ENCODE results near the gene SPOCK1.
A peak's percentile ranks its signal among the peaks of the same experiment; 100 is the strongest.

The SPOCK1 gene

DNA sequence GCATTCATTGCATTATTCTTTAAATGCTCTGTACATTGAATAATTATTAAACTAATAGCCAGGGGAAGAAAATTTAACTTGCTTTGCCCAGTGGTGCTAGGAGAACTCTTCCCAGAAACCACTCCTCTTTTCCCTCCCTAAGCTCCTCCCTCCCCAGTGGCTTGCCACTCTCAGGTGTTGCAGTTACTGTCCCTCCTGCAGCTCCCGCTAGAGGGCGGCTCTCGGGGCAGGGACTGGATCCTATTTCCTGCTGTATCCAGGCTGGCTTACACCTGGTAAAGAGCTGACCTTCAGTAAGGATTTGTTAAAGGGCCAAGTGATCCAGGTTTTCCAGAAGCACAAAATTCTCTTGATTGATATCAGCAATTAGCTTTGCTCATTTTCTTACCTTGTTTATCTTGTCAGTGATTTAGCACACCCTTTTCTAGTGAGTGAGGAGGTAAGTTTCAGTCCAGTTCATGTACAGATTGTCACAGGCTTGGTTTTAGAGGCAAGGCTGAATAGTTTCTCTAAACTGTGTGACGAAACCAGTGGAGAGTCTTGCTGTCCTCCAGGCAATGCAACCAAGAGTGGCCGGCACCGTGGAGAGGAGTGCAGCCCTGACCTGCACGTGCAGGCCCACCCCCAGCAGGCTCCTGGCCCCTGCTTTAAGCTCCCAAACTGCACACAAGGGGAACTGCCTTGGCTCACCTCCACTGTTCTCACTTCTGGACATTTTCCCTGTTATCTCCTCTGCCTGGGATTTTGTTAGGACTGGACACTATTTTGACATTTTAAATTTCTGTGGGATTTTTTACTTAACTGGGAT is 423.8 kb downstream of the SPOCK1 start:
- DNase-seq (ENCODE audit: low read depth) = no peak
- H3K4me3 ChIP-seq (ENCODE audit: control insufficient read depth, low read depth, low read length) = no peak overlapping the region
- TF ChIP-seq, protein P1, sequence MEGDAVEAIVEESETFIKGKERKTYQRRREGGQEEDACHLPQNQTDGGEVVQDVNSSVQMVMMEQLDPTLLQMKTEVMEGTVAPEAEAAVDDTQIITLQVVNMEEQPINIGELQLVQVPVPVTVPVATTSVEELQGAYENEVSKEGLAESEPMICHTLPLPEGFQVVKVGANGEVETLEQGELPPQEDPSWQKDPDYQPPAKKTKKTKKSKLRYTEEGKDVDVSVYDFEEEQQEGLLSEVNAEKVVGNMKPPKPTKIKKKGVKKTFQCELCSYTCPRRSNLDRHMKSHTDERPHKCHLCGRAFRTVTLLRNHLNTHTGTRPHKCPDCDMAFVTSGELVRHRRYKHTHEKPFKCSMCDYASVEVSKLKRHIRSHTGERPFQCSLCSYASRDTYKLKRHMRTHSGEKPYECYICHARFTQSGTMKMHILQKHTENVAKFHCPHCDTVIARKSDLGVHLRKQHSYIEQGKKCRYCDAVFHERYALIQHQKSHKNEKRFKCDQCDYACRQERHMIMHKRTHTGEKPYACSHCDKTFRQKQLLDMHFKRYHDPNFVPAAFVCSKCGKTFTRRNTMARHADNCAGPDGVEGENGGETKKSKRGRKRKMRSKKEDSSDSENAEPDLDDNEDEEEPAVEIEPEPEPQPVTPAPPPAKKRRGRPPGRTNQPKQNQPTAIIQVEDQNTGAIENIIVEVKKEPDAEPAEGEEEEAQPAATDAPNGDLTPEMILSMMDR (IDR thresholded peaks at IDR 0.05; ENCODE audit: control insufficient read depth, insufficient read depth, low read depth, low read length, missing control alignments) = peak; percentile 54

DNA sequence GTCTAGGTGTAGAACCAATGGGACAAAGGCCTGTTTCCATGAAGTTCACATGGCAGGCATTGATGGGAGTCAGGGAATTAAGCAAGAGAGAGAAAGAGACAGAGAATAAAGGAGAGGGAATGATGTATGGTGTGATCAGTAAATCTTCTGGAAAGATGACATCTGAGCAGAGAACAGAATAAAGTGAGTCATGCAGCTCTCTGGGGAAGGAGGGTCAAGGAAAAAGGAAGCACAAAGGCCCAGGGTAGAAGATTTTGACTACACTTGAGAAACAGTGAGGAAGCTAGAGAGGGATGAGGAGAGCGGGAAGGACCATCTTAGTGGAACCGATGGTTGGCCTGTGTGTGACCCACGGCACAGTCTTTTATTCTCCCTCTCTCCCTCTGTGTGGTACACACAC is 425.9 kb downstream of the SPOCK1 start:
- TF ChIP-seq, protein P1 (IDR thresholded peaks at IDR 0.05; ENCODE audit: control insufficient read depth, insufficient read depth, low read depth, low read length, missing control alignments) = no peak
- DNase-seq (ENCODE audit: low read depth) = no peak

DNA sequence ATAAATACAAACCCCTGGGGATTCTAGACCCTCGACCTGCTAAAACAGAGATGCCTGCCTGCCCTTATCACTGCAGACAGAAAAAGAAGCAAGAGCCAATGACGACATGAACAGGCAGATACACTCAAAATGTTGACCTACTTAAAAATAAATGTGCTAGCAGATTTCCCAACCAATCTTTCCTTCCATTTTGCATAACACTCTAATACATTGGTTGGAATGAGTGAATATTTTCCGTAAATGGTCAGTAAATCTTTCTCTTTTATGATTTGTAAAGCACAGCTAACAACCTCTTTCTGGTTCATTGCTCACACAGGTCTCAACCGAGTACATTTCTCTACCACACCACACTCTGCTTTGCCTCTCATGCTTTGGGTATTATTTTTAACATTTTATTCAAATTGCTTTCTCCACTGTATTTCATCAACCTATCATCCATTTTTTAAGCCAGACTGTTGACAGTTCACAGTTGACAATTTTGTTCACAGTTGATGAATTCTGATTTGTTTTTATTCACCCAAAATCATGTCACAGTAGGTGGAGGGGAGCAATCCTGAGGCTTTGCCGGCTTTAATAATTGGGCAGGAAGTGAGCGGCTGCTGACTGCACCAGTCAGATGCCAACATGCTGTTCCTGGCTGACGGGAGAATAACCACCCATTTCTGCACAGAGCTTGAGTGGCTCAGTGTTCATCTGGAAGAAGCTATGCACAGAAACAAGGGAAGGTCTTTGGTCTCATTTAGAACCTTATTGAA is 426.6 kb downstream of the SPOCK1 start:
- no peak overlapping the region for H3K4me3 ChIP-seq (ENCODE audit: control insufficient read depth, low read depth, low read length)
- DNase-seq (ENCODE audit: low read depth) = peak; percentile 40

More for the DNA sequence above, 425.9 kb downstream of the SPOCK1 start:
- H3K4me3 ChIP-seq (ENCODE audit: control insufficient read depth, low read depth, low read length) = no peak overlapping the region

DNA sequence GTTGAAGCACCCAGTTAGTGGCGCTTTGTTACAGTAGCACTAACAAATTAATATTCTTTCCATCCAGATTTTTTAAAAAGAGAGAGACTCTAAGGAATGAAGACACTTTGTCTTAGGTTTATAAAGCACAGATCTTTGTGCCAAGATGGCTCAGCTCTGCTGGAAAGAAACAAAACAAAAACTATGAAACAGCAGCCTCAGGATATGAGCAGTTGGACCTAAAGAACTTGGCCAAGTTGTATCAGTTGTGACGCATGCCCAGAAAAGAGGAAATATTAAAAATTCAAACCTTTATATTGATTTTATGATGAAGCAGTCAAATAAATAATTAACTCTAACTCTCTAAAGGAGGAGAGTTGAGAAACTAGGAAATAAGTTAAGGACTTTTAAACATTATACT is 427.2 kb downstream of the SPOCK1 start:
- TF ChIP-seq, protein P1 (IDR thresholded peaks at IDR 0.05; ENCODE audit: control insufficient read depth, insufficient read depth, low read depth, low read length, missing control alignments) = no peak
- DNase-seq (ENCODE audit: low read depth) = no peak
- H3K4me3 ChIP-seq (ENCODE audit: control insufficient read depth, low read depth, low read length) = no peak overlapping the region

More for the DNA sequence above, 426.6 kb downstream of the SPOCK1 start:
- TF ChIP-seq, protein P1 (IDR thresholded peaks at IDR 0.05; ENCODE audit: control insufficient read depth, insufficient read depth, low read depth, low read length, missing control alignments) = no peak

DNA sequence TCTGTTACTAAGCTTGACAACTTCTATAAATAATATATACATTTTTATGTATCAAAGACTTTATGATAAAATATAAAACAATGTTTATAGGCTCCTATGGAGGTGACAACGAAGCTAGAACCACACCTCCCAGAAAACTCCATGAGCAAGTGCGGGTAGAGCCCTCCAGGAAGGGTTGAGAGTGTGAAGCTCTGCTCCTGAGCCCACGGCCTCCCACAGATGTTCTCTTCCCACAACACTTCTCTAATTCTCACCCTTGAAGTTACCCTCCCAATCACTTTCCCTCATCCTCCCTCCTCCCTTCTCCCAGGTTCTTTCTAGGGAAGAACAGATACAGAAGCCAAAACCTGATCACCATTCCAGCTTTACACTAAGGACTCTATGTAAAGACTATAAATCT is 427.6 kb downstream of the SPOCK1 start:
- H3K4me3 ChIP-seq (ENCODE audit: control insufficient read depth, low read depth, low read length) = no peak overlapping the region
- TF ChIP-seq, protein P1 (IDR thresholded peaks at IDR 0.05; ENCODE audit: control insufficient read depth, insufficient read depth, low read depth, low read length, missing control alignments) = no peak
- DNase-seq (ENCODE audit: low read depth) = no peak

DNA sequence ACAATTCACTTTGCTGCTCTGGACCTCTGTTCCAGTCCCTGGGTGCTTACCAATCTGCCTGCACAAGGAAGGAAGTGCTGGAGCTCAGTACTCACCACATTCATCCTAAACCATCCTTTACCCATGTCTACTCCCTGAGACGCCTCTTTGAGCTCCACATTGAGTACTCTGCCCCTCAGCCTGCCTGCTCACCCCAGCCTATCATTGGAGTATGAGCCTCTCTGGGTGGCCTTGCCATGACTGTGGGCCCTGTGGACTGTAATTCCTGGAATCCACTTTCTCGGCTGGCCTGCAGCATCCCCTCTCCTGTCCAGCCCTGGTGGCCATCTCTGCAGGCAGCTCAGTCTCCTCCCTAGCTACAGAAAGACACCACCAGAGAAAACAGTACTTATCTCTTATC is 428.6 kb downstream of the SPOCK1 start:
- H3K4me3 ChIP-seq (ENCODE audit: control insufficient read depth, low read depth, low read length) = no peak overlapping the region
- TF ChIP-seq, protein P1 (IDR thresholded peaks at IDR 0.05; ENCODE audit: control insufficient read depth, insufficient read depth, low read depth, low read length, missing control alignments) = no peak

More for the DNA sequence above, 428.6 kb downstream of the SPOCK1 start:
- DNase-seq (ENCODE audit: low read depth) = no peak
